Keratinocyte (primary cell): ENCODE results near the gene CAPZB. TPM values are rescaled to one million over a fixed set of nuclear protein-coding genes. Genes with fewer than 3 reads are reported as not detected.

ENCODE experiments used
- DNase-seq: peaks from one replicate; pipeline ENCODE4 v3.0.0-alpha.2; 2011; ENCODE audit warnings: low read depth, missing footprints, low spot score
- FAIRE-seq: peaks from 2 replicates; lab custom pipeline; 2011; peaks lifted over from hg19 to GRCh38; lab: Jason Lieb, UNC
- H2AFZ ChIP-seq: 2 replicates; pipeline ENCODE4 v1.6.0; 2012; ENCODE audit warnings: low read length, control low read depth, inconsistent platforms; ENCODE audit not compliant: control insufficient read depth
- H3K27ac ChIP-seq: 2 replicates; pipeline ENCODE4 v1.5.1; 2011; ENCODE audit warnings: low read length; ENCODE audit not compliant: control insufficient read depth, insufficient read depth
- H3K27me3 ChIP-seq: 3 replicates; pipeline ENCODE4 v1.6.0; 2011; ENCODE audit warnings: low read length; ENCODE audit not compliant: control insufficient read depth, insufficient read depth; ENCODE audit errors: extremely low read depth
- H3K36me3 ChIP-seq, 2 experiments: 2 replicates in 1 of 2; 3 replicates in 1 of 2; pipeline ENCODE4 v1.5.1; 2011; ENCODE audit warnings: low read length in 2 of 2, mild to moderate bottlenecking in 1 of 2; ENCODE audit not compliant: control insufficient read depth in 2 of 2, insufficient read depth in 2 of 2; ENCODE audit errors: extremely low read depth in 1 of 2
- H3K4me1 ChIP-seq: 3 replicates; pipeline ENCODE4 v1.5.1; 2011; ENCODE audit warnings: low read length; ENCODE audit not compliant: control insufficient read depth, insufficient read depth; ENCODE audit errors: extremely low read depth
- H3K4me2 ChIP-seq: 3 replicates; pipeline ENCODE4 v1.6.0; 2011; ENCODE audit warnings: low read depth, low read length; ENCODE audit not compliant: control insufficient read depth, insufficient read depth; ENCODE audit errors: extremely low read depth
- H3K4me3 ChIP-seq, 3 experiments: fragments of 200-600 bp in 1 of 3; sonication (generic) in 1 of 3; 2 replicates in 2 of 3; 3 replicates in 1 of 3; pipeline ENCODE4 v1.5.1; 2011 to 2016; ENCODE audit warnings: low read length in 3 of 3, mild to moderate bottlenecking in 3 of 3, control low read depth in 2 of 3, inconsistent platforms in 1 of 3, low read depth in 1 of 3, mixed read lengths in 1 of 3, mixed run types in 1 of 3, moderate library complexity in 1 of 3; ENCODE audit not compliant: control insufficient read depth in 2 of 3, insufficient read depth in 2 of 3; ENCODE audit errors: extremely low read depth in 1 of 3
- H3K79me2 ChIP-seq: 2 replicates; pipeline ENCODE4 v1.6.0; 2012; ENCODE audit warnings: low read length; ENCODE audit not compliant: control insufficient read depth, insufficient read depth
- H3K9ac ChIP-seq: 3 replicates; pipeline ENCODE4 v1.6.0; 2011; ENCODE audit warnings: low read length; ENCODE audit not compliant: control insufficient read depth, insufficient read depth; ENCODE audit errors: extremely low read depth
- H3K9me1 ChIP-seq: 3 replicates; pipeline ENCODE4 v1.6.0; 2011; ENCODE audit warnings: low read length; ENCODE audit not compliant: control insufficient read depth, insufficient read depth; ENCODE audit errors: extremely low read depth
- H3K9me3 ChIP-seq: 2 replicates; pipeline ENCODE4 v1.5.1; 2012; ENCODE audit warnings: low read depth, low read length; ENCODE audit not compliant: control insufficient read depth
- H4K20me1 ChIP-seq: 3 replicates; pipeline ENCODE4 v1.6.0; 2011; ENCODE audit warnings: low read length; ENCODE audit not compliant: control insufficient read depth, insufficient read depth; ENCODE audit errors: extremely low read depth
- CTCF ChIP-seq, 3 experiments: IDR thresholded peaks in 1 of 3; conservative IDR thresholded peaks in 1 of 3; optimal IDR thresholded peaks in 1 of 3; 2 replicates in 2 of 3; 3 replicates in 1 of 3; pipeline versions ENCODE3 to v1.5.1; 2011; ENCODE audit warnings: low read length in 3 of 3, mild to moderate bottlenecking in 3 of 3, moderate library complexity in 2 of 3, control low read depth in 1 of 3, inconsistent platforms in 1 of 3; ENCODE audit not compliant: insufficient read depth in 2 of 3; ENCODE audit errors: extremely low read depth in 1 of 3
- EZH2 ChIP-seq: IDR thresholded peaks from one replicate; pipeline ENCODE4 v1.6.1; 2012; ENCODE audit warnings: inconsistent platforms, mild to moderate bottlenecking, low read length, moderate library complexity
- dilution Hi-C: fragments of 300-500 bp; cut with MboI; formaldehyde crosslinking; loops from one replicate; pipeline ENCODE4 v1.7.0; 2020; ENCODE audit warnings: low sequenced_read_pairs; ENCODE audit not compliant: extremely low pct_ligation_motif_present
- polyA plus RNA-seq, 5 experiments: library from polyadenylated mRNA; depleted of rRNA in 3 of 5; stranded (reverse) in 3 of 5; stranded (forward) in 1 of 5; unstranded in 1 of 5; fragments of >200 nt; gene quantifications; 1 replicate in 1 of 5; 2 replicates in 3 of 5; 3 replicates in 1 of 5; pipeline versions ENCODE4 v1.2.1 to v1.2.3, GENCODE V29; 2011 to 2012; ENCODE audit warnings: missing spikeins in 2 of 5, low read depth in 1 of 5, low replicate concordance in 1 of 5

CAPZB gene
- polyA plus RNA-seq, 1 donor (not counting 4 experiments of a cell fraction or from before 2014, with no cell fraction given): 193 TPM

GRCh38 chr1:19359357-19359756 is 126.0 kb downstream of the CAPZB start:
- H3K4me2 ChIP-seq: no peak overlapping the region
- no peaks in the 10 kb centered on the region for H3K27me3 ChIP-seq
- dilution Hi-C loops: no loop called here
- no peak overlapping the region for H2AFZ ChIP-seq
- H3K79me2 ChIP-seq: peaks cover 29% of the 10 kb centered on the region
- H3K27ac ChIP-seq: no peak overlapping the region
- H3K4me3 ChIP-seq: no peak overlapping the region
- H3K4me1 ChIP-seq: peaks cover 36% of the 10 kb centered on the region
- no peak for FAIRE-seq
- H3K36me3 ChIP-seq: peaks cover 13 to 15% of the 10 kb centered on the region in 2 experiments
- H3K9me1 ChIP-seq: no peaks in the 10 kb centered on the region
- no peak for DNase-seq
- TF ChIP-seq CTCF (optimal IDR thresholded peaks at IDR 0.05 in 1 of 3, IDR thresholded peaks at IDR 0.05 in 1 of 3, conservative IDR thresholded peaks at IDR 0.05 in 1 of 3; ENCODE audit: extremely low read depth in 1 of 3, insufficient read depth in 2 of 3, low read length in 3 of 3) (no peak), EZH2 (no peak)
- no peaks in the 10 kb centered on the region for H4K20me1 ChIP-seq
- no peaks in the 10 kb centered on the region for H3K9me3 ChIP-seq
- no peak overlapping the region for H3K9ac ChIP-seq

- Histone ChIP-seq H3K9me3 (no peaks in the 10 kb centered on the region), H3K36me3 (peaks cover 18 to 21% of the 10 kb centered on the region in 2 experiments), H3K4me2 (no peak overlapping the region), H3K4me1 (peaks cover 33% of the 10 kb centered on the region), H3K4me3 (no peak overlapping the region), H2AFZ (no peak overlapping the region), H4K20me1 (no peaks in the 10 kb centered on the region), H3K9me1 (no peaks in the 10 kb centered on the region), H3K79me2 (peaks cover 26% of the 10 kb centered on the region), H3K27ac (no peak overlapping the region), H3K9ac (no peak overlapping the region), H3K27me3 (no peaks in the 10 kb centered on the region)
- DNase-seq (no peak), FAIRE-seq (no peak)
- dilution Hi-C loops: no loop called here
- TF ChIP-seq EZH2: no peak
- TF ChIP-seq CTCF (optimal IDR thresholded peaks at IDR 0.05 in 1 of 3, IDR thresholded peaks at IDR 0.05 in 1 of 3, conservative IDR thresholded peaks at IDR 0.05 in 1 of 3; ENCODE audit: extremely low read depth in 1 of 3, insufficient read depth in 2 of 3, low read length in 3 of 3): no peak
These were observed 126.6 kb downstream of the CAPZB start for GRCh38 chr1:19358710-19359109.
